Activated CD4-positive, alpha-beta T cell treated with anti-CD3 and anti-CD28 coated beads, Interleukin-2, amount 50 U/mL, for 16 hours (primary cell): ENCODE measurements around the gene TEX13B.

Experiments used
- DNase-seq: peaks from one replicate; pipeline ENCODE4 v3.0.0-alpha.2; 2020

TEX13B gene

GRCh38 chrX:107935664-107936433, 46.3 kb downstream of the TEX13B start:
- no peak for DNase-seq

- DNase-seq = no peak
These were observed 47.0 kb downstream of the TEX13B start for GRCh38 chrX:107935200-107935599.

- no peak for DNase-seq
These were observed 47.9 kb downstream of the TEX13B start for GRCh38 chrX:107934262-107934661.
